SJSA1 (cell line): ENCODE results near the gene CNST. TPM values are rescaled to one million over a fixed set of nuclear protein-coding genes. Genes with fewer than 3 reads are reported as not detected.
"Not testable (repeated sequence)": the region's sequence is repeated elsewhere in the genome, so short reads cannot be mapped to it uniquely, and the experiment has no call there.

Source experiments
- DNase-seq, 2 experiments: peaks; one replicate each; pipeline ENCODE4 v3.0.0-alpha.2; 2015 to 2020; ENCODE audit warnings: low spot score in 2 of 2, low read depth in 1 of 2
- H3K27ac ChIP-seq: fragments of 250-450 bp; sonication (Bioruptor Pico); 2 replicates; pipeline ENCODE4 v1.5.1; 2020; ENCODE audit warnings: mild to moderate bottlenecking, moderate library complexity
- H3K27me3 ChIP-seq: fragments of 250-450 bp; sonication (Bioruptor Pico); replicated peaks from 2 replicates; pipeline ENCODE4 v1.5.1; 2020; ENCODE audit warnings: mild to moderate bottlenecking, moderate library complexity
- H3K36me3 ChIP-seq: fragments of 250-450 bp; sonication (Bioruptor Pico); 2 replicates; pipeline ENCODE4 v1.5.1; 2020; ENCODE audit warnings: mild to moderate bottlenecking
- H3K4me1 ChIP-seq: fragments of 250-450 bp; sonication (Bioruptor Pico); replicated peaks from 2 replicates; pipeline ENCODE4 v1.6.1; 2021; ENCODE audit warnings: mild to moderate bottlenecking
- H3K4me3 ChIP-seq: fragments of 250-450 bp; sonication (Bioruptor Pico); 2 replicates; pipeline ENCODE4 v1.5.1; 2020; ENCODE audit warnings: mild to moderate bottlenecking
- H3K9me3 ChIP-seq: fragments of 250-450 bp; sonication (Bioruptor Pico); replicated peaks from 2 replicates; pipeline ENCODE4 v1.5.1; 2020; ENCODE audit warnings: mild to moderate bottlenecking
- total RNA-seq: library from RNA; depleted of rRNA; stranded (reverse); fragments of >200 nt; shearing (Covaris generic); gene quantifications from 2 replicates; pipeline ENCODE4 v1.2.3, GENCODE V29; 2014

Gene CNST
- total RNA-seq, 1 experiment from 2014 or later = 21.1 TPM

GRCh38 chr1:246537887-246538286 is 28.4 kb upstream of the CNST start:
- Histone ChIP-seq H3K9me3 (no peaks in the 10 kb centered on the region), H3K4me3 (no peak overlapping the region), H3K4me1 (no peaks in the 10 kb centered on the region), H3K27me3 (no peaks in the 10 kb centered on the region), H3K27ac (no peak overlapping the region), H3K36me3 (peaks cover 12% of the 10 kb centered on the region)
- no peak for DNase-seq

GRCh38 chr1:246540738-246541491 is 25.3 kb upstream of the CNST start:
- H3K36me3 ChIP-seq = peaks cover 38% of the 10 kb centered on the region
- no peaks in the 10 kb centered on the region for H3K9me3 ChIP-seq
- DNase-seq = no peak
- no peaks in the 10 kb centered on the region for H3K27me3 ChIP-seq
- H3K4me1 ChIP-seq = no peaks in the 10 kb centered on the region
- no peak overlapping the region for H3K27ac ChIP-seq
- H3K4me3 ChIP-seq = no peak overlapping the region

GRCh38 chr1:246544001-246544400 is 22.3 kb upstream of the CNST start:
- no peaks in the 10 kb centered on the region for H3K9me3 ChIP-seq
- no peaks in the 10 kb centered on the region for H3K27me3 ChIP-seq
- no peak for DNase-seq
- H3K4me1 ChIP-seq = no peaks in the 10 kb centered on the region
- no peak overlapping the region for H3K4me3 ChIP-seq
- H3K36me3 ChIP-seq = peaks cover 57% of the 10 kb centered on the region
- H3K27ac ChIP-seq = no peak overlapping the region

GRCh38 chr1:246549665-246550064 is 16.6 kb upstream of the CNST start:
- H3K27ac ChIP-seq = no peak overlapping the region
- H3K4me1 ChIP-seq = no peaks in the 10 kb centered on the region
- no peak for DNase-seq
- H3K9me3 ChIP-seq = no peaks in the 10 kb centered on the region
- H3K27me3 ChIP-seq = no peaks in the 10 kb centered on the region
- no peak overlapping the region for H3K4me3 ChIP-seq
- H3K36me3 ChIP-seq = peaks cover 74% of the 10 kb centered on the region

- H3K27ac ChIP-seq = no peak overlapping the region
- no peak overlapping the region for H3K4me3 ChIP-seq
- H3K9me3 ChIP-seq = no peaks in the 10 kb centered on the region
- H3K36me3 ChIP-seq = peaks cover 71% of the 10 kb centered on the region
- no peaks in the 10 kb centered on the region for H3K4me1 ChIP-seq
- H3K27me3 ChIP-seq = no peaks in the 10 kb centered on the region
- DNase-seq = no peak
Measured at GRCh38 chr1:246550402-246550801, 15.9 kb upstream of the CNST start.

- H3K36me3 ChIP-seq = peaks cover 79% of the 10 kb centered on the region
- no peaks in the 10 kb centered on the region for H3K4me1 ChIP-seq
- no peaks in the 10 kb centered on the region for H3K27me3 ChIP-seq
- H3K4me3 ChIP-seq = no peak overlapping the region
- H3K9me3 ChIP-seq = no peaks in the 10 kb centered on the region
- H3K27ac ChIP-seq = no peak overlapping the region
- no peak for DNase-seq
Measured at GRCh38 chr1:246552110-246552509, 14.1 kb upstream of the CNST start.

- no peak overlapping the region for H3K4me3 ChIP-seq
- no peaks in the 10 kb centered on the region for H3K27me3 ChIP-seq
- no peak for DNase-seq
- peaks cover 67% of the 10 kb centered on the region for H3K36me3 ChIP-seq
- no peak overlapping the region for H3K27ac ChIP-seq
- H3K9me3 ChIP-seq = no peaks in the 10 kb centered on the region
- H3K4me1 ChIP-seq = no peaks in the 10 kb centered on the region
Measured at GRCh38 chr1:246554201-246554600, 12.1 kb upstream of the CNST start.

- Histone ChIP-seq H3K36me3 (peaks cover 52% of the 10 kb centered on the region), H3K27me3 (no peaks in the 10 kb centered on the region), H3K27ac (no peak overlapping the region), H3K4me3 (no peak overlapping the region), H3K9me3 (no peaks in the 10 kb centered on the region), H3K4me1 (no peaks in the 10 kb centered on the region)
- DNase-seq = no peak
Measured at GRCh38 chr1:246558041-246558440, 8.2 kb upstream of the CNST start.

GRCh38 chr1:246559310-246559709 is 6.9 kb upstream of the CNST start:
- peaks cover 49% of the 10 kb centered on the region for H3K36me3 ChIP-seq
- no peak for DNase-seq

GRCh38 chr1:246560833-246561232 is 5.4 kb upstream of the CNST start:
- not testable (repeated sequence) for H3K9me3 ChIP-seq, H3K4me1 ChIP-seq, H3K4me3 ChIP-seq, DNase-seq, H3K27me3 ChIP-seq, H3K27ac ChIP-seq
- peaks cover 49% of the 10 kb centered on the region for H3K36me3 ChIP-seq

More at GRCh38 chr1:246559310-246559709, 6.9 kb upstream of the CNST start:
- H3K27ac ChIP-seq = no peak overlapping the region
- H3K27me3 ChIP-seq = no peaks in the 10 kb centered on the region
- H3K4me3 ChIP-seq = no peak overlapping the region
- no peaks in the 10 kb centered on the region for H3K4me1 ChIP-seq
- no peaks in the 10 kb centered on the region for H3K9me3 ChIP-seq

GRCh38 chr1:246564839-246565750 is 1.2 kb upstream of the CNST start:
- Histone ChIP-seq H3K27me3 (no peaks in the 10 kb centered on the region), H3K4me3 (peak overlapping the region; percentile 91), H3K4me1 (peaks cover 25% of the 10 kb centered on the region), H3K27ac (peak overlapping the region; percentile 45), H3K9me3 (no peaks in the 10 kb centered on the region), H3K36me3 (peaks cover 26% of the 10 kb centered on the region)
- DNase-seq = no peak

GRCh38 chr1:246565751-246566127 is 517 bp upstream of the CNST start:
- peak overlapping the region; percentile 91 for H3K4me3 ChIP-seq
- no peaks in the 10 kb centered on the region for H3K27me3 ChIP-seq
- no peaks in the 10 kb centered on the region for H3K9me3 ChIP-seq
- peaks cover 24% of the 10 kb centered on the region for H3K36me3 ChIP-seq
- H3K27ac ChIP-seq = peak overlapping the region; percentile 45
- H3K4me1 ChIP-seq = peaks cover 25% of the 10 kb centered on the region
- no peak for DNase-seq

GRCh38 chr1:246566813-246567645 is 773 bp downstream of the CNST start:
- Histone ChIP-seq H3K27ac (peak overlapping the region; percentile 43), H3K9me3 (no peaks in the 10 kb centered on the region), H3K27me3 (no peaks in the 10 kb centered on the region), H3K36me3 (peaks cover 24% of the 10 kb centered on the region), H3K4me3 (peak overlapping the region; percentile 91), H3K4me1 (peaks cover 25% of the 10 kb centered on the region)
- peak in 1 of 2 experiments; percentile 60 for DNase-seq
